GM18508 (cell line): Measurements from ENCODE around the gene RICTOR.
"Not testable (repeated sequence)": the region's sequence is repeated elsewhere in the genome, so short reads cannot be mapped to it uniquely, and the experiment has no call there.

Experiments used
- ATAC-seq: cut with Tn5 transposase; IDR thresholded peaks from one replicate; pipeline ENCODE4 v1.9.1; 2021; ENCODE audit warnings: moderate number of reproducible peaks; ENCODE audit not compliant: insufficient read depth, unreplicated experiment

Gene RICTOR

DNA sequence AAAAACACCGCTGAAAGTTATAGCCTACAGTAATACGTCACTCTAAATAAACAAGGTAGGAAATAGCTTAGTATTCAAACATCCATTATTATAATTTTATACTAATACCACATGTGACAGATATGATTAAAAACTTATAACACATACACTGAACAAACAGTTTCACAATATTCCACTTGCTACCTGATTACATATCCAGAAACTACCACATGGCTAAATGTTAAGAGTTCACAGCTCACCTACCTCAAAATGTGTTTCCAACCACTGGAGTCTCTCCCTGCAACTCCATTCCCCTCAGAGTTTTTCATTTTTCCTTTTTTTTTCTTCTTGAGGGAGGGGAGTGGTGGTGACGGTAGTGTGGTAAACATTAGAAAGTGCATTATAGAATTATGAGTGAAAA lies 12.1 kb downstream of the RICTOR start:
- ATAC-seq, result no peak

DNA sequence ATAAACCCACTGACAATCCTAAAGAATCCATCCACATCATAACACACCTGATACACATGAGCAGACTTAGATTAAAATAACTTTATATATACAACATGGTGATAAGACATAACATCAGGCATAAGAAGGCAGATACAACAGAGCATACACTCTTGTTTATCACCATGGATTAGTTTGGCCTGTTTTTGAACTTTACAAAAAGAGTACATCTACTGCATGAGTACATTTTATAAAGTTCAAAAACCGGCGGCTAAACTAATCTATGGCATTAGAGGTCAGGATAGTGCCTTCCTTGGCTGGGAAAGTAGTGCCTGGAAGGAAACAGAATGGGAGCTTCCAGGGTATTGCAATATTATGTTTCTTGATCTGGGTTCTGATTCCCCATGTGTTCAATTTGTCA lies 15.1 kb downstream of the RICTOR start:
- no peak for ATAC-seq

DNA sequence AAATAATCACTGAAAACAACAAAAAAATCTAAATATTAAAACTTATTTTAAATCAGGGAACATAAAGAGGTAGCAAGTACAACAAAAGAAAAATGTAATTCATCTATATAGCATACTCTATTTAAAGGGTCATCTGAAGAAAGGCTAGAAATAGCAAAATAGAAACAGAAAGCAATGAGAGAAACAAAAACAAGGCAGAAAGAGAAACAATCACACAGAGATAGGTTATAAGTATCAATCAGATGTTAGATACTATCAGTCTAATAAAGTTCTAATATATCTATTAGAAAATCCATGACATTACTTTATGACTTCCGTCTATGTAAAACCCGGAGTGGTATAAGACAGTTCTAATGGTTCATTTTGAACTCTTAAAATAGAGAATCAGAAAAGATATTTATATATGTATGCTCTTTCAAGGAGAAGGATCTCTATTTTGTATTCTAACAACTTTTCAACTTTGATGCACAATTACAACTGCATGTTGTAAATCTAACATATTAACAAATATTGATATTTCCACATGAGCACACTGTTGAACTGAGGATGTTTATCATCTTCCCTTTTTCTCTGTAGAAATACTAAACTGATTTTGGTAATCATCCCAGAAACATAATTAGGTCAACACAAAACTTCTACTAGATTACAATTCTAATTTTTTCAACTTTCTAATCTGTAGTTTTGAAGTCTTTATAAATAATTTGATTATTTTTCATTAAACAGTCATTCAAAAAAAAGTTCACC lies 15.8 kb downstream of the RICTOR start:
- ATAC-seq, result peak; percentile 79

DNA sequence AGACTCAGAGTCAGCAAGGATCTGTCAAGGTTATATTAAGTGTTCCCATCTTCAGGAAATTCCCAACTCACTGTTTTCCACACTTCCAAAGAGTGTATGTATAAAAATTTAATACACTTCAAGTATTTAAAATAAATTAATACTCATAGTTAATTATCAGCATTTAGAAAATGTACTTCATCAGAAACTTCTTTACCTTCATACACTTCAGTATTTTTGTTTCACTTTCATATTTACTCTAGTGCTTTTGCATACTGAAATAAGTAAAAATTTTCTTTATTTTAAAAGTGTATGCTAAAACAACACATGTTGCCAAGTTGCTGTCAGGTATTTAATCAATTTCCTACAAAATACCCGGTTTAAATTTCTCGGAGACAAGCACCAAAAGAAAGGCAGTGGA lies 16.5 kb downstream of the RICTOR start:
- ATAC-seq, result no peak

DNA sequence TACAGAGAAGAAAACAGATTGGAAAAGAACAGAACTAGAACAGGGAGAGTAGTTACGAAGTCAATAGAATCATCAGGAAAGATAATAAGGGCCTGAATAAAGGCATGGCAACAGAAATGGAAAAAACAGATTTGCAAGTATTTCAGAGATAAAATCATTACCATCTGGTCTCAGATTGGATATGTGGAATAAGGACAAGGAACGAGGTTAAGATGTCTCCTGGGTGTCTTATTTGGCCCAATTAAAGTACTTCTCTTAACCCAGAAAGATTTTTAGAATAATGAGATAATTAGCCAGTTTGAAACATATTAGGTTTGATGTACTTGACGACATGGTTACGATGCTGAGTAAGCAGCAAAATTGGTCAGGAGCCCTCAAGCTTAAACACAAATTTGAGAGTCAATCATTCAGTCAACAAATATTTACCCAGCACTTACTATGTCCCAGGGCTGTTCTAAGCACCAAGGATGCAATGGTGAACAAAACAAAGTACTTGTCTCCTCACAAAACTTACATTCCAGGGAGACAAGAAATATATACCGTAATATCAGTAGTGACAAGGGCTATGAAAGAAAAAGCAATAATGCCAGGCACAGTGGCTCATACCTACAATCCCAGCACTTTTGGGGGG lies 18.3 kb downstream of the RICTOR start:
- no peak for ATAC-seq

DNA sequence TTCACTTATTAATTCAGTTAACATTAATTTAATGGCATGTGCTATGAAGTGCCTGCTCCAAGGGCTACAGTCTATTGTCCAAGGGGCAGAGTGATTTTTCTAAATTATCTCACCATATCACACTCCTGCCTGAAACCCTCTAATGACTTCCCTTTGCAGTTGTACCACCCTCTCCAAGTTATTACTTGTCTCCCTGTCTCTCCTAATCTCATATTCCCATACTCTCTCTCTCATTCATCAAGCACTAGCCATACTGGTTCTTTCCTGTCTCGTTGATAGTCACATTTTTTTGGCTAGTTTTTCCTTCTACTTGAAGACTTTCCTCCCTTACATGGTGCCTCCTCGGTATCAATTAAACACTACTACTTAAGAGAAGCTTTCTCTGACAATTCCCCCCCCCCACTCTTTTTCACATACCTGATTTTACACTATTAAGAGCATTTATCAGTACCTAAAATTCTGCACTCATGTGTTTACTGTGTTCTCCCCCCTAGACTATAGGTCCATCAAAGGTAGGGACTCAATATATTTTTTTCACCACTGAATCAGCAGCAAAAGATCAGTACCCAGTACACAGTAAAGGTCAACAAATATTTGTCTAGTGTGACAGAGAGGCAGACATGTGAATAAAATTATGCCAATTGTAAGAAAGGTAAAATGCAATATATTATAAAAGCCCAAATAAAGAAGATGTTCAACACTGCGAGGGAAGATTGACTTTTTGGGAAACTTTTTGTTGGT lies 19.0 kb downstream of the RICTOR start:
- no peak for ATAC-seq

DNA sequence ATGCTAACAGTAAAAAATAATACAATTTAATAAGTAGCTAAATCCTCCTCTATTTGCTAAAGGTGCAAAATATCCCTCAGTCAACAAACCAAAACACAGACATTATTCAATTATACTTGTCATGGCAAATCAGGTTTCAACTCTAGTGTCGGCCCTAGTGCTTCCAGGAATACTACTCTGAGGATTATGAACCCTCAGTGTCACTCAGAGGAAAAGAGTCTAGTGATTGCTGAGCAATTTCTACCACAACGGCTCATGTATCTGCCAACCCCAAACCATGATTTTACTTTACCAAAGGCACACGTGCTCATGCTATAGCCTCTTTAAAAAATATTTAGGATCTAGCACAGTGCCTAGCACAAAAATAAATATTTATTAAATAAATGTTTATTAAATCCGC lies 21.0 kb downstream of the RICTOR start:
- no peak for ATAC-seq

DNA sequence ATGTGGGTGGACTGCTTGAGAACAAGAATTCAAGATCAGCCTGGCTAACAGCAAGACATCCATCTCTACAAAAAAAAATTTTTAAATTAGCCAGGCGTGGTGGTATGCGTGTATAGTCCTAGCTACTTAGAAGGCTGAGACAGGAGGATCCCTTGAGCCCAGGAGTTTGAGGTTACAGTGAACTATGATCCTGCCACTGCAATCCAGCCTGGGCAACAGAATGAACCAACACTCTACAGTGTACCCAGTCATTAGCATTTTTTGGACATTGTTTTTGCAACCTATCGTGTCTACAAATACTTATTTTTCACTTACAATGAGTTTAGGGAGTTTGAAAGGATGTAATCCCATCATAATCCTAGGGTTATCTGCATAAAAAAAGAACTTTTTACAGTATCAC lies 22.1 kb downstream of the RICTOR start:
- ATAC-seq, result no peak

DNA sequence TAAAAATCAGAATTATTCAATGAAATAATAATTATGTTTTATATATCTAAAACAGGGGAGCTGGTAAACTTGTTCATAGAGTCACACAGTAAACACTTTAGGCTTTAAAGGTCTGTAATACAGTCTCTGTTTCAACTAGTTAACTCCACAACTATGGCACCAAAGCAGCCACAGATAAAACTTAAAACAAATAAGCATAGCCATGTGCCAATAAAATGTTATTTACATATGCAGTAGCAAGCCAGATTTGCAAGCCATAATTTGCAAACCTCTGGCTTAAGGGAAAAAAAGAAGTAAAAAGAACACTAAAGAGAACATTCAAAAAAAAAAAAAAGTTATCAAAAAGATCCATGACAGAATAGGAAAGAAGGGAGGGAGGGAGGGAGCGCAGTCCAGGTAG lies 24.9 kb downstream of the RICTOR start:
- no peak for ATAC-seq

DNA sequence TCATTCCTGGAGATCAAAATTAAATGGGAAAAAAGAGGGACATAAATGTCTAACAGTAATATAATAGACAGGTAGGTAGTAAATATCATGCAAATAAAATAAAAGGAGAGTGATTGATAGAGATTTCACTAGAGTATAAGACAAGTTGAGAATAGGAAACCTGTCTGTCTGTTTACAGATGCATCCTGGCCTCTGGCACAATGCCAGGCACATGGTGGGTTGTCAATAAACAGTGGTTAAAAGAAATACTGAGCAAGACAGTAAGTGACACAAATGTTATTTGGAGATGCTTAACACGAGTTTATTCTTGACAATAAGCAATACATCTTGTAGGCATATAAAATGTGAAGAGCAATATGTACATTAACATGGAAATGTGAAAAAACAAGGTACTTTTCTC lies 33.3 kb downstream of the RICTOR start:
- ATAC-seq, result no peak

DNA sequence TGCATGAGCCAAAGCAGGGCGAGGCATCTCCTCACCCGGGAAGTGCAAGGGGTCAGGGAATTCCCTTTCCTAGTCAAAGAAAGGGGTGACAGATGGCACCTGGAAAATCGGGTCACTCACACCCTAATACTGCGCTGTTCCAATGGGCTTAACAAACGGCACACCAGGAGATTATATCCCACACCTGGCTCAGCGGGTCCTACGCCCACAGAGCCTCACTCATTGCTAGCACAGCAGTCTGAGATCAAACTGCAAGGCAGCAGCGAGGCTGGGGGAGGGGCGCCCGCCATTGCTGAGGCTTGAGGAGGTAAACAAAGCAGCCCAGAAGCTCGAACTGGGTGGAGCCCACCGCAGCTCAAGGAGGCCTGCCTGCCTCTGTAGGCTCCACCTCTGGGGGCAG lies 39.7 kb downstream of the RICTOR start:
- not testable (repeated sequence) for ATAC-seq

DNA sequence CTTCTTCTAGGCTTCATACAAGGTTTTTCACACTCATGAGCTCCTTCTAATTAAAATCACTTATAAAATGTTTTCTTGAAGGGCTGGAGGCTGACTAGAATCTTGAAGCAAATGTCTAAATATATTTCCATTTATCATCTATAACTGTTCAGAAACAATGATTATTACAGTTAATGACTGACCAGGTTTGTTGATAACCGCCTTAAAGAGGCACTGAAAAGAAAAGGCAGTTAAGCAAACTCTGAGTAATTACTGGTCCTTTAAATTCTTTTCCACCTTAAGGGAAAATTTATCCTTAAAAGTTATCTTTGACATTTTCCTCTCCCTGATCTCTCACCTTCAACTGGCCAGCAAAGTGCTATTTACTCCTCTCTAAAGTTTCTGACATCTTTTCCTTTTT lies 43.2 kb downstream of the RICTOR start:
- no peak for ATAC-seq

DNA sequence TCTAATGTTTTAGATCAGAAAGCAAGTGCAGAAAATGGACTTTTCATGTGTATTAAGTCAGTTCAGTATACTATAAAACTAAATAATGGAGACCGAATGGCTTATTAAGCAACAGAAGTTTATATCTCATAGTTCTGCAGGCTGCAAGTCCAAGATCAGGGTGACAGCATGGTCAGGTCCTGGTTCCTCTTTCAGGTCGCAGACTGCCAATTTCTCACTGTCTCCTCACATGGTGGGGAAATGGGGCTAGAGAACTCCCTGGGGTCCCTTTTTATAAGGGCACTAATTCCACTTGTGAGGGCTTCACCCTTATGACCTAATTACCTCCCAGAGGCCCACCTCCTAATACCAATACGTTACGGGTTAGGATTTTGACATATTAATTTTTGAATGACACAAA lies 48.7 kb downstream of the RICTOR start:
- no peak for ATAC-seq

DNA sequence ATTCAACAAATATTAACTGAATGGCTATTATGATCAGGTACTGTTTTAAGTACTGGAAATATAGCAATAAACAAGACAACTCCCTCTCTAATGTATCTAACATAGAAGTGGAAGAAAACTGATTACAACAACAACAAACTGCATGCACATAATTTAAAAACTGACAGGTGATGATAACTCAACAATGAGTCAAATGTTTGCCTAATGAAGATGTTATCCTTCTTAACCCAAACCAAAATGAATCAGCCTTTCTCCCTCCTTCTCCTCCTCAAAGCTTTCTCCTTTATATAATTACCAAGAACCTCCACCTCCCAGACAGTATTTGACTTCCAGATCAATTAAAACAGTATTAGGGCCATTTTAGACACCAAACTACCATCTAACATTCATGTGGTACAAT lies 49.3 kb downstream of the RICTOR start:
- no peak for ATAC-seq

DNA sequence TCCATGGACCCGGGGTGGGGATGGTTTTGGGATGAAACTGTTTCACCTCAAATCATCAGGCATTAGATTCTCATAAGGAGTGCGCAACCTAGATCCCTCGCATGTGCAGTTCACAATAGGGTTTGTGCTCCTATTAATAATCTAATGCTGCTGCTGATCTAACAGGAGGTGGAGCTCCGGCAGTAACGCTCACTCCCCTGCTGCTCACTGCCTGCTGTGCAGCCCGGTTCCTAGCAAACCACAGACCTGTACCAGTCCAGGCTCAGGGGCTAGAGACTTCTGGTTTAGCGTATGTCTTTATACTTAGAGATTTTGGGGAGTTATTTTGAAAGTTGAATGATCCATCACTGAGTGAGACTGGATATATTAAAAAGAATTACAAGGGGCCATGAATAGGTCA lies 50.2 kb downstream of the RICTOR start:
- no peak for ATAC-seq

DNA sequence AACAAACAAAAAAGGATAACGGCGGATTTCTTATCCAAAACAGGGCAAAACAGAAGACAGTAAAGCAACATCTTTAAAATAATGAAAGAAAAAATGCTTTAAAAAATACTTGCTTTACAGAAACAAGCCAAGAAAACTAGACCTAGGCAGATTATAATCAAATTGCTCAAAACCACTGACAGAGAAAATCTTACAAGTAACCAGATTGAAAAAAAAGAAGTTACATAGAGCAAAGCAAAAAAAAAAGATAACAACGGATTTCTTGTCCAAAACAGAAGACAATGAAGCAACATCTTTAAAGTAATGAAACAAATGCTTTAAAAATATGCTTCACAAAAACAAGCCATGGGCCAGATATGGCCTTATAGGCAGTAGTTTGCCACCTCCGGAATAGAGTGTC lies 51.1 kb downstream of the RICTOR start:
- no peak for ATAC-seq

DNA sequence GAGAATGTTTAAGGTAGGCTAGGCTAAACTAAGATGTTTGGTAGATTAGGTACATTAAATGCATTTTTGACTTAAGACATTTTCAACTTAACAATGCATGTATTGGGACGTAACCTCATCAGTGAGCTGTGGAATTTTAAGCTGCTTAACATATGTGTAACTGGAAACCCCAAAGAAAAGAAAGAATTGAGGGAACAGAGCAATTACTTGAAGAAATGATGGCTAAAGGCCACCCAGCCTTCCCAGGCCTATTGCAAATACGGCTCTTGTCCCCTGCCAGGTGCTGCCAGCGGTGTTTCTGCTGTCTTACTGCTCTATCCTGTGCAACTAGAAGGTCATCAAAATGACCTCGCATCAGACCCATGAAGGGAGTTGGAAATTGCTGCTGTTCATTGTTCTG lies 52.0 kb downstream of the RICTOR start:
- ATAC-seq, result no peak

DNA sequence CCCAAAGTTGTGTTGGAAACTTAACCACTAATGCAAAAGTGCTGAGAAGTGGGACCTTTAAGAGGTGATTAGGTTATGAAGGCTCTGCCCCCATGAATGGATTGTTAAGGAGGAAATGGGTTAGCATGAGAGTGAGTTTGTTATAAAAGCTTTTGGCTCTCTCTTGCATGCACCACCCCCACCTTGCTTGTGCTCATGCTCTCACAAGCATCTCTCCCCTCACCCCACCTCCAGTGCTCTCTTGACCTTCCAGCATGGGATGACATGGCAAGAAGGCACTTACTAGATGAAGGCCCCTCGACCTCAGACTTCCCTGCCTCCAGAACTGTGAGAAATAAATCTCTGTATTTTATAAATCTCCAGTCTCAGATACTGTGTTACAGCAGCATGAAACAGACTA lies 52.8 kb downstream of the RICTOR start:
- no peak for ATAC-seq

DNA sequence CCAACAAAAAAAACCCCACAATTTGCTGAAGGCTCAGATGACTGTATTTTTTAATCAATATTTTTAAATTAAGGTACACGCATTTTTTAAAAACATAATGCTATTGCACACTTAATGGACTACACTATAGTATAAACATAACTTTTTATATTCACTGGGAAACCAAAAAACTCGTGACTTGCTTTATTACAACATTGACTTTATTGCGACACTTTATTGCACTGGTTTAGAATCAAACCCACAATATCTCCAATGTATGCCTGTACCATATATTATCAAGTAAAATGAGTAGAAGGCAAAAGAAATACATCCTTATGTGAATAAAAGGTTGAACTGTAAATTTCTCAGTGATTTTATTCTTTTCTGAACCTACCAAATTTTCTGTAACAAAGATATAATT lies 53.7 kb downstream of the RICTOR start:
- no peak for ATAC-seq

DNA sequence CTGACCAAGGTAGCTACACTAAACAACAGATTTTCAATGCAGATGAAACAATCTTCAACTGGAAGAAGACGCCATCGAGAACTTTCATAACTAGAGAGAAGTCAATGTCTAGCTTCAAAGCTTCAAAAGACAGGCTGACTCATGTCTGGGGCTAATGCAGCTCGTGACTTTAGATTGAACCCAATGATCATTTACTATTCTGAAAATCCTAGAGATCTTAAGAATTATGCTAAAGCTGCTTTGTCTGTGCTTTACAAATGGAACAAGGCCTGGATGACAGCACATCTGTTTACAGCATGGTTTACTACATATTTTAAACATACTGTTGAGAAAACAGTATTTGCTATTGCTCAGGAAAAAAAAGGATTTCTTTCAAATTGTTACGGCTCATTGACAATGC lies 54.9 kb downstream of the RICTOR start:
- no peak for ATAC-seq

DNA sequence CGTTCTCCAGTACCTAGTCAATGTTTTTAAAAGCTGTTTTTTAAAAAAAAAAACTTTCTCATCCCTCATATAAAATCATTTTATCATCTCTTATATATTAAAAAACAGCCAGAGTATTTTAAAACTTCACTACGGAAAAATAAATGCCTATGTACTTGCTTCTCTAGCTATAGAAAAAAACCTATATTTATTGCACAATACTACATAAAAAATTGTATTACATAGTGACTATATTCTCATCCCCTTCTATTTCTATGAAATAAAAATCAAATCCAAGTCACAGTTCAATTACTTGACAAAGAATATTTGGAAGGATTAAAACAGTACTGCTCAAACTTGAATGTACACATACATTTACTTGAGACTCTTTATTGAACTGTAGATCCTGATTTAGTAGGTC lies 56.7 kb downstream of the RICTOR start:
- ATAC-seq, result no peak
